GM18873 (cell line): ENCODE data around the gene PRKAR2B.
"Not testable (repeated sequence)": the region's sequence is repeated elsewhere in the genome, so short reads cannot be mapped to it uniquely, and the experiment has no call there.

Experiments
- ATAC-seq: cut with Tn5 transposase; IDR thresholded peaks from one replicate; pipeline ENCODE4 v1.9.1; 2021; ENCODE audit warnings: mild to moderate bottlenecking, moderate library complexity, moderate number of reproducible peaks; ENCODE audit not compliant: unreplicated experiment, low FRiP score

PRKAR2B gene

DNA sequence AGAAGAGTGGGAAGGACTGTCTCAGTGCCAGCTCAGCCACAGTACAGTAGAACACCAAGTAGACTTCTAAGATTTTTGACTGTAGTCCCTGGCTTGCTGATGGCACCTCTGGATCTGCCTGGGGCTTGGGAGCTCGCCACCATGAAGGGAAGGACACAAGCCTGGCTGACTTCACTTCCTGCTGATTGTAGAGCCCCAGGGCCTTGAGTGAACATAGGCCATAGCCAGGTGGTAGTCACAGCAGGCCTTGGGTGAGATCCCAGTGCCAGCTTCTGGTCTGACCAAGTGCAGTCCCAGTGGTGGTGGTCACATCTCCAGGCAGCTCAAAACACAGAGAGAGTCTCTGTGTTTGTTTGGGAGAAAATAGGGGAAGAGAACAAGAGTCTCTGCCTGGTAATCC is 66.7 kb downstream of the PRKAR2B start:
- no peak for ATAC-seq

DNA sequence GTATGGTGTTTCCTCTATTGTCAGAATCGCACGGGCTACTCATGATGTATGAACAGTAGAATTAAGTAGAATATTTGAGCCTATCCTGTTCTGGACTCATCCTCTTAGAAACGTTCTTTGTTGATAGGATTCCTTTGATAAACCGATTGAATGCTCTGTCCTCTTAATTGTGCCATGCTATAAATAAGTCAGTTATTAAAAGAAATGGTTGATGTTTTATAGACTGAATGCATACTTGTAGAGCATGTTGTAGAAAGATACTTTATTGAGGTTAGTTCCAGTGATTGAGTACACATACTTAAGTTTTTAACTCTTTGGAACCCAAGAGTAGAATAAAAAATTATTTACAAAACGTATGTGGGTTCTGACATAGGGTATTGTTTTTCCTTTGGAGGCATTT is 69.4 kb downstream of the PRKAR2B start:
- ATAC-seq: no peak

GRCh38 chr7:107115114-107115513 is 70.6 kb downstream of the PRKAR2B start:
- no peak for ATAC-seq

DNA sequence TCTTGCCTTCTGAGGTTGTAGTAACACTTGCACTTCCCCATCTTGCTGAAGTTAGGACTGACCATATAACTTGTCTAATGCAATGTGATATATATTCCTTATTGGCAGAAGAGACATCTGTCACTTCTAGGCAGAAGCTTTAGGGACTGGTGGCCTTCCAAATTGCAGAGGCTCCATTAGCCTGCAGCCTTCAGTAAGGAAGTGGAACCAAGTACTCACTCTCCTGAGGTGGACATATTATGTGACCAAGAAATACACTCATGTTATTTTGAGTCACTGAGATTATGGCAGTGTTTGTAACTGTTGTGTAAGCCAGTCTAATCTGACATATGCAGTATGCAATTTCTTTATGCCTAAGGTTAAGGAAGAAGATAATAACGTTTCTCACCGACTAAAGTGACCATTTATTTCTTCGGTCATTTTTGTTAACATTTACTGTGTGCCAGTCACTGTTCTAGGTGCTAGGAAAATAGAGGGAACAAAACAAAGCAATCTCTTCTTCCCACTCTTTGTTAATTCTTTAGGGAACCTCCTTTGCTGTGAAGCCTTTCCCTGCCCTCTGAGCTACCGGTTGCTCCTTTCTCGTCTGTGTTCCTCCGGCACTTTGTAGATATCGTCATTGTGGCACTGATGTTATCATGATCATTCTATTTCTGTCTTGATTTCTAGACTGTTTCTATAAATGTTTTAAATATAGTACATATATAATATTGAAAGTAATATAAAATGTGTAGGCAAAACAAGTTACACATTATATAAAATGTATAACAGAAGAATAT is 71.4 kb downstream of the PRKAR2B start:
- ATAC-seq: no peak

GRCh38 chr7:107118109-107118900 is 73.8 kb downstream of the PRKAR2B start:
- no peak for ATAC-seq

GRCh38 chr7:107119376-107120105 is 75.0 kb downstream of the PRKAR2B start:
- ATAC-seq: no peak

GRCh38 chr7:107122486-107122911 is 78.0 kb downstream of the PRKAR2B start:
- no peak for ATAC-seq

DNA sequence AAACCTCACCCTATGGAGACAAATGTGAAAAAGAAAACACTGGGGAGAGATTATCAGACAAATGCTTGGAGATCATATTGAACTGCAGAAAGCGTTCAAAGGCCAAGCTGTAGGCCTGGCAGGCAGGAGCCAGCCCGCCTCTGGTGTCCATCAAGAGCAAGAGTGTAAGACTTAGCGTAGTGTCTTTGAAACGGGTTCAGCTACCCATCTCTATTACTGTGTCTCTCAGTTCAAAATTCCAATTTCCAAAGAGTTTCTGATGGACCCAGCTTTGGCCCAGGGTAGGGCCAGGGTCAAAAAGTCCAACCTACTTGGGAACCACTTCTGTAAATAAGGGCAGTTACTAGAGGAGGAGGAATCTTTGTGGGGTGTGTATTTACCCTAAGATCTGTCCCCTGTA is 78.9 kb downstream of the PRKAR2B start:
- ATAC-seq: no peak

GRCh38 chr7:107125475-107125874 is 81.0 kb downstream of the PRKAR2B start:
- ATAC-seq: no peak

GRCh38 chr7:107128217-107128616 is 83.7 kb downstream of the PRKAR2B start:
- no peak for ATAC-seq

- ATAC-seq: no peak
Measured at GRCh38 chr7:107128748-107129147, 84.2 kb downstream of the PRKAR2B start.

DNA sequence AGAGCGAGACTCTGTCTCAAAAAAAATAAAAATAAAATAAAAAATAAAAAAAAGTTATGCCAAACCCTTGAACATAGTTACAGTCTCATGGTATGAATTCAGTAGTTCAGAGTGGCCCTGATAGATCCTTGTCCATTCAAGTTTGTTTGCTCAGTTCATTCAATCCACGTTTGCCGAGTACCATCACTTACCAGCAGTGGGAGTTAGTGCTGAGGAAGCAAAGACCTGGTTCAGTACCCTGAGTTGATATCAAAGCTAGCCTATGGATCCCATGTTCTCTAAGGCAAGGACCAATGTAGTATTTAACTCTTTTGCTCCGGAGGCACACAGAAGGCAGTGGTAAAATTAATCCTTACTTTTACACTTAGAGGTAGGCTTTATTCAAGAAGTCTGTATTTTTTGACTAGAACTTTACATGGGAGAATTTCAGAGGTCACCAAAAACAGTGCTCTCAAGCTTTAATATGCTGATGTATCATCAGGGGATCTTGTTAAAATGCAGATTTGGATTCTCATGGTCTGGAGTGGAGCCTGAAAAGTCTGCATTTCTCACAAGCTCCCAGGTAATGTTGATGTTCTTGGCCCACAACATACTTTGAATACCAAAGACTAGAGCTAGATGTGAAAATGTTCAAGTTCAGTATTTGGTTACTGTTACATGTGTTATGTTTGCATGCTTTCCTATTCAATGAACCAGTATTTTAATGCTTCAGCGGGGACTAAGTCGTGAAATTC is 86.1 kb downstream of the PRKAR2B start:
- ATAC-seq: no peak

- ATAC-seq: no peak
Measured at GRCh38 chr7:107133396-107133795, 88.9 kb downstream of the PRKAR2B start.

DNA sequence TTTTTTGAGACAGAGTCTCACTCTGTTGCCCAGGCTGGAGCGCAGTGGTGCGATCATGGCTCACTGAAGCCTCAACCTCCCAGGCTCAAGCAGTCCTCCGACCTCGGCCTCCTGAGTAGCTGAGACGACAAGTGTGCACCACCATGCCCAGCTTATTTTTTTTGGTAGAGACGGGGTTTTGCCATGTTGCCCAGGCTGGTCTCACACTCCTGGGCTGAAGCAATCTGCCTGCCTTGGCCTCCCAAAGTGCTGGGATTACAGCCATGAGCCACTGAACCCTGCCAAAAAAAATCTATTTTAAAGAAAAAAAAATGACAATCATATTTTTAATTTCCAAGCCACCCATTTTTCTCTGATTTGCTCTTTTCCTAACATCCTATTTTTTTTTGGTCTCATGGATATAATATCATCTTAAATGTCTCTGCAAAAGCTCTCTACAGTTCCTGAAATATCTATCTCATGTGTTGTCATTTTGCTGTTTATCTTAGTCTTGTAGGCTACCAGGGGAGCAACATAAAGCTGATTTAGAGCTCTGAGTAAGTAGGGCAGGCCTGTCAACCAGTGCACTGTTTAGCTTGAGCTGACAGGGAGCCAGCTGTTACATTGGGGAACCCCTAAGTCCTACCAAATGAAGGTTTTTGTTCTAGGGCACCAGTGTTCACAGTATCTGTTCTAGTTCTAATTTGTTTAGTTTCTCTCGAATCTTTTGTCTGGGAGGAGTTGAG is 94.4 kb downstream of the PRKAR2B start:
- no peak for ATAC-seq

DNA sequence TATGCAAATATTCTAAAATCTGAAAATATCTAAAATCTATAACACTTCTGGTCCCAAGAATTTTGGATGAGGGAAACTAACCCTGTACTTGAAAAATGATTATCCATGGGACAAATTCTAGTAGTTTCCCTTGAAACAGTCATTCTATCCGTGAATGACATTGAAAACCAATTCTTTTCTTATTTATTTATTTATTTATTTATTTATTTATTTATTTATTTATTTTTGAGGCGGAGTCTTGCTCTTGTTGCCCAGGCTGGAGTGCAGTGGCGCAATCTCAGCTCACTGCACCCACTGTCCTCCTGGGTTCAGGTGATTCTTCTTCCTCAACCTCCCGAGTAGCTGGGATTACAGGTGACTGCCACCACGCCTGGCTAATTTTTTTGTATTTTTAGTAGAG is 99.4 kb downstream of the PRKAR2B start:
- ATAC-seq: not testable (repeated sequence)

GRCh38 chr7:107145067-107145838 is 100.7 kb downstream of the PRKAR2B start:
- ATAC-seq: no peak

- no peak for ATAC-seq
Measured at GRCh38 chr7:107147464-107148393, 103.2 kb downstream of the PRKAR2B start.

DNA sequence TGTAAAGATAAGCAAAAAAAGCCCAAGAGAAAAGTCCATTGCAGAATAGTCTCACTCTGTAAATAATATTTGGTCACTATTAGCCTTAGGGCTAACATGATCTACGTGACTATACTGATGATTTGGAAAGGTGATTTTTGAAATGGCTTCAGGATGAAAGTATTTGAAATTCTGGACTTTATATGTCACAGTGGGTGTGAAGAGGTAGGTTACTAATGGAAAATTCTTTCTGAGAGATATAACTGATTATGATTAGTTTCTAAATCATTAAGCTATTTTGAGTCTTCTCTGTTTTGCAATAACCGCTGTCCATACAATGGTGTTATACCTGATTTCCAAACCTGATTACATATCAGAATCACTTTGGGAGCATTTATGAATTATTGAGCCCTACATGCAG is 104.2 kb downstream of the PRKAR2B start:
- ATAC-seq: no peak
